HEK293 (cell line): Measurements from ENCODE around the gene HOXC10.

Source experiments
- BCL11B ChIP-seq: fragments of 450-650 bp; formaldehyde crosslinking; IDR thresholded peaks from 2 replicates; pipeline ENCODE4 v1.5.1; 2016; ENCODE audit warnings: low read depth, missing biosample characterization, missing genetic modification characterization
- KLF1 ChIP-seq: fragments of 450-650 bp; formaldehyde crosslinking; IDR thresholded peaks from 2 replicates; pipeline ENCODE4 v1.5.1; 2016; ENCODE audit warnings: missing biosample characterization, missing genetic modification characterization
- KLF8 ChIP-seq: fragments of 450-650 bp; formaldehyde crosslinking; IDR thresholded peaks from 2 replicates; pipeline ENCODE4 v1.5.1; 2016; ENCODE audit warnings: missing biosample characterization, missing genetic modification characterization
- MEIS1 ChIP-seq: sonication (generic); formaldehyde crosslinking; IDR thresholded peaks from 2 replicates; pipeline ENCODE4 v1.8.1; 2022; ENCODE audit warnings: missing genetic modification reagents, mild to moderate bottlenecking, borderline replicate concordance
- MYNN ChIP-seq: fragments of 450-650 bp; formaldehyde crosslinking; IDR thresholded peaks from 2 replicates; pipeline ENCODE4 v1.5.1; 2016; ENCODE audit warnings: missing biosample characterization, missing genetic modification characterization, borderline replicate concordance
- SETDB1 ChIP-seq: IDR thresholded peaks from one replicate; pipeline ENCODE4 v1.6.1; 2017; ENCODE audit warnings: mild to moderate bottlenecking, low read length, moderate library complexity, mixed read lengths; ENCODE audit not compliant: insufficient read length
- SP3 ChIP-seq: fragments of 450-650 bp; formaldehyde crosslinking; IDR thresholded peaks from 2 replicates; pipeline ENCODE4 v1.5.1; 2016; ENCODE audit warnings: missing biosample characterization, missing genetic modification characterization
- SP7 ChIP-seq: fragments of 450-650 bp; formaldehyde crosslinking; IDR thresholded peaks from 2 replicates; pipeline ENCODE4 v1.5.1; 2016; ENCODE audit warnings: missing biosample characterization, missing genetic modification characterization
- ZBTB48 ChIP-seq: fragments of 450-650 bp; formaldehyde crosslinking; IDR thresholded peaks from 2 replicates; pipeline ENCODE4 v1.5.1; 2016; ENCODE audit warnings: missing biosample characterization, missing genetic modification characterization
- ZEB2 ChIP-seq: fragments of 450-650 bp; formaldehyde crosslinking; IDR thresholded peaks from 2 replicates; pipeline ENCODE4 v1.5.1; 2016; ENCODE audit warnings: missing biosample characterization, missing genetic modification characterization
- ZNF138 ChIP-seq: fragments of 450-650 bp; formaldehyde crosslinking; IDR thresholded peaks from 2 replicates; pipeline ENCODE4 v1.5.1; 2016; ENCODE audit warnings: missing biosample characterization, missing genetic modification characterization, borderline replicate concordance
- ZNF140 ChIP-seq: fragments of 450-650 bp; formaldehyde crosslinking; IDR thresholded peaks from 2 replicates; pipeline ENCODE4 v1.5.1; 2016; ENCODE audit warnings: missing biosample characterization, missing genetic modification characterization
- ZNF155 ChIP-seq: fragments of 450-650 bp; formaldehyde crosslinking; IDR thresholded peaks from 2 replicates; pipeline ENCODE4 v1.5.1; 2016; ENCODE audit warnings: missing biosample characterization, missing genetic modification characterization
- ZNF202 ChIP-seq: fragments of 450-650 bp; formaldehyde crosslinking; IDR thresholded peaks from 2 replicates; pipeline ENCODE4 v1.5.1; 2016; ENCODE audit warnings: missing biosample characterization, missing genetic modification characterization, borderline replicate concordance
- ZNF223 ChIP-seq: fragments of 450-650 bp; formaldehyde crosslinking; IDR thresholded peaks from 2 replicates; pipeline ENCODE4 v1.5.1; 2016; ENCODE audit warnings: missing biosample characterization, missing genetic modification characterization
- ZNF274 ChIP-seq, 2 experiments: fragments of 200-500 bp in 1 of 2; fragments of 450-650 bp in 1 of 2; sonication (Bioruptor generic) in 1 of 2; formaldehyde crosslinking in 1 of 2; IDR thresholded peaks; 2 replicates each; pipeline versions ENCODE4 v1.5.1 to v1.6.1; 2014 to 2016; ENCODE audit warnings: borderline replicate concordance in 1 of 2, inconsistent platforms in 1 of 2, low read length in 1 of 2, missing biosample characterization in 1 of 2, missing genetic modification characterization in 1 of 2
- ZNF311 ChIP-seq: fragments of 450-650 bp; formaldehyde crosslinking; IDR thresholded peaks from 2 replicates; pipeline ENCODE4 v1.5.1; 2017; ENCODE audit warnings: missing biosample characterization, missing genetic modification characterization, borderline replicate concordance
- ZNF341 ChIP-seq: fragments of 450-650 bp; formaldehyde crosslinking; IDR thresholded peaks from 2 replicates; pipeline ENCODE4; 2016; ENCODE audit warnings: low read depth, missing biosample characterization, missing genetic modification characterization
- ZNF394 ChIP-seq: fragments of 450-650 bp; formaldehyde crosslinking; IDR thresholded peaks from 2 replicates; pipeline ENCODE4 v1.5.1; 2016; ENCODE audit warnings: missing biosample characterization, missing genetic modification characterization, mild to moderate bottlenecking, moderate library complexity, borderline replicate concordance
- ZNF426 ChIP-seq: fragments of 450-650 bp; formaldehyde crosslinking; IDR thresholded peaks from 2 replicates; pipeline ENCODE4 v1.5.1; 2017; ENCODE audit warnings: missing biosample characterization, missing genetic modification characterization, mild to moderate bottlenecking, inconsistent platforms, moderate library complexity
- ZNF473 ChIP-seq: fragments of 450-650 bp; formaldehyde crosslinking; IDR thresholded peaks from 2 replicates; pipeline ENCODE4 v1.5.1; 2017; ENCODE audit warnings: missing biosample characterization, missing genetic modification characterization
- ZNF514 ChIP-seq: fragments of 450-650 bp; formaldehyde crosslinking; IDR thresholded peaks from 2 replicates; pipeline ENCODE4 v1.5.1; 2016; ENCODE audit warnings: missing biosample characterization, missing genetic modification characterization
- ZNF560 ChIP-seq: fragments of 450-650 bp; formaldehyde crosslinking; IDR thresholded peaks from 2 replicates; pipeline ENCODE4 v1.5.1; 2017; ENCODE audit warnings: missing biosample characterization, missing genetic modification characterization, borderline replicate concordance
- ZNF585B ChIP-seq: fragments of 450-650 bp; formaldehyde crosslinking; IDR thresholded peaks from 2 replicates; pipeline ENCODE4 v1.5.1; 2016; ENCODE audit warnings: missing biosample characterization, missing genetic modification characterization
- ZNF629 ChIP-seq: fragments of 450-650 bp; formaldehyde crosslinking; IDR thresholded peaks from 2 replicates; pipeline ENCODE4 v1.5.1; 2017; ENCODE audit warnings: missing biosample characterization, missing genetic modification characterization
- ZNF830 ChIP-seq: fragments of 450-650 bp; IDR thresholded peaks from 2 replicates; pipeline ENCODE4 v1.5.0; 2018; ENCODE audit warnings: missing biosample characterization, missing genetic modification characterization, low read depth, mild to moderate bottlenecking, moderate library complexity
- ZNF837 ChIP-seq: fragments of 450-650 bp; formaldehyde crosslinking; IDR thresholded peaks from 2 replicates; pipeline ENCODE4 v1.5.1; 2016; ENCODE audit warnings: missing biosample characterization, missing genetic modification characterization
- TF ChIP-seq, protein P1 (sequence below): fragments of 450-650 bp; formaldehyde crosslinking; IDR thresholded peaks from 2 replicates; pipeline ENCODE4 v1.5.1; 2016; ENCODE audit warnings: missing biosample characterization, missing genetic modification characterization
- TF ChIP-seq, protein P2 (sequence below): fragments of 450-650 bp; formaldehyde crosslinking; IDR thresholded peaks from 2 replicates; pipeline ENCODE4 v1.5.1; 2016; ENCODE audit warnings: missing biosample characterization, missing genetic modification characterization
- TF ChIP-seq, protein P3 (sequence below): fragments of 450-650 bp; formaldehyde crosslinking; IDR thresholded peaks from 2 replicates; pipeline ENCODE4; 2016; ENCODE audit warnings: missing biosample characterization, missing genetic modification characterization
- TF ChIP-seq, protein P4 (sequence below): fragments of 450-650 bp; formaldehyde crosslinking; IDR thresholded peaks from 2 replicates; pipeline ENCODE4 v1.5.1; 2016; ENCODE audit warnings: missing biosample characterization, missing genetic modification characterization

HOXC10 gene

DNA sequence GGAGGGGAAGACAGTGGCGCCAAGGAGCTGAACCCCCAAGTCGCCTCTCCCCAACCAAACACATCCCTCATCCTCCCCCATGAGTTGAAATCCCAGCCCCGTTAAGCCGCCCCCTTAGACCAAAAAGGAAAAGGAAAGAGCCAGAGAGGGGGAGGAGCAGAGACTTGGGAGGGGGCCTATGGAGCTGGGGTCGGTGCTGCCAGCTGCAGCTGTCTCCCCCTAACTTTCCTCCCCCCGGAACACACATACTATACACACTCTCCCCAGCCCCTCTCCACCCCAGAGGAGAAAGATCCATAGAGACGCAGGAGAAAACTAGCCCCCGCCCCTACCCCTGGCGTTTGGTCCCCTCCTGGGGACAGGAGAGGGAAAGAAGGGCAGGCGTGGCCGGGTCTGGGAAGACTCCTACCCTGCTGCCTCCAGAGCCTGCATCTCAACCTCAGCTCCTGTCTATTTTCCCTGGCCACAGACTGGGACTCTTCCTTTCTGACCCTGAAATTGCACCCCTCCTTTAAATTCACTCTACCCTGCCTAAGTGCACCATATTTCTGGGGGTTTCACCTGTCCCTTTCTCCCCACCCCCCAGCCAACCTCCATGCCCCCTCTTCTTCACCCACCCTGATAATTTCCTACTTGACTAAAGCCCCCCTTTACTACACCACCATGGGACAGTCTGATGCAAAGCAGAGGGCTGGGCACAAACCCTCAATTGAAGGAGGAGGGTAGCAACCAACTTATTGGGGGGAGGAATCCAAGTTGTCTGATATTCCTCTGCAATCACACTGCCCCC is 13.4 kb downstream of the HOXC10 start (continued):
- TF ChIP-seq, protein P1, sequence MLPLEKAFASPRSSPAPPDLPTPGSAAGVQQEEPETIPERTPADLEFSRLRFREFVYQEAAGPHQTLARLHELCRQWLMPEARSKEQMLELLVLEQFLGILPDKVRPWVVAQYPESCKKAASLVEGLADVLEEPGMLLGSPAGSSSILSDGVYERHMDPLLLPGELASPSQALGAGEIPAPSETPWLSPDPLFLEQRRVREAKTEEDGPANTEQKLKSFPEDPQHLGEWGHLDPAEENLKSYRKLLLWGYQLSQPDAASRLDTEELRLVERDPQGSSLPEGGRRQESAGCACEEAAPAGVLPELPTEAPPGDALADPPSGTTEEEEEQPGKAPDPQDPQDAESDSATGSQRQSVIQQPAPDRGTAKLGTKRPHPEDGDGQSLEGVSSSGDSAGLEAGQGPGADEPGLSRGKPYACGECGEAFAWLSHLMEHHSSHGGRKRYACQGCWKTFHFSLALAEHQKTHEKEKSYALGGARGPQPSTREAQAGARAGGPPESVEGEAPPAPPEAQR (tag by site-specific recombination) = no peak
- TF ChIP-seq ZNF202 (tag by site-specific recombination) (no peak), SP7 (tag by site-specific recombination) (no peak), ZEB2 (tag by site-specific recombination) (no peak), KLF1 (no peak), ZNF837 (tag by site-specific recombination) (no peak), ZNF138 (no peak), MEIS1 (CRISPR knock-in tag) (no peak), ZNF585B (tag by site-specific recombination) (no peak), ZBTB48 (tag by site-specific recombination) (peak; percentile 45; the same call in 1 of the 2 replicates), ZNF426 (tag by site-specific recombination) (no peak), ZNF394 (tag by site-specific recombination) (no peak), SP3 (tag by site-specific recombination) (peak; percentile 61), ZNF629 (tag by site-specific recombination) (no peak), BCL11B (tag by site-specific recombination) (no peak), ZNF514 (no peak), ZNF274 (IDR thresholded peaks at IDR 0.05; ENCODE audit: low read length) (no peak), ZNF274 (tag by site-specific recombination; IDR thresholded peaks at IDR 0.05; ENCODE audit: borderline replicate concordance) (no peak), ZNF830 (tag by site-specific recombination) (no peak), ZNF140 (tag by site-specific recombination) (no peak), SETDB1 (no peak), KLF8 (tag by site-specific recombination) (no peak), ZNF155 (no peak), ZNF473 (tag by site-specific recombination) (no peak), ZNF341 (tag by site-specific recombination) (peak; percentile 17; the same call in 1 of the 2 replicates), ZNF223 (tag by site-specific recombination) (no peak), MYNN (tag by site-specific recombination) (no peak), ZNF560 (tag by site-specific recombination) (no peak), ZNF311 (tag by site-specific recombination) (no peak)
- TF ChIP-seq, protein P2, sequence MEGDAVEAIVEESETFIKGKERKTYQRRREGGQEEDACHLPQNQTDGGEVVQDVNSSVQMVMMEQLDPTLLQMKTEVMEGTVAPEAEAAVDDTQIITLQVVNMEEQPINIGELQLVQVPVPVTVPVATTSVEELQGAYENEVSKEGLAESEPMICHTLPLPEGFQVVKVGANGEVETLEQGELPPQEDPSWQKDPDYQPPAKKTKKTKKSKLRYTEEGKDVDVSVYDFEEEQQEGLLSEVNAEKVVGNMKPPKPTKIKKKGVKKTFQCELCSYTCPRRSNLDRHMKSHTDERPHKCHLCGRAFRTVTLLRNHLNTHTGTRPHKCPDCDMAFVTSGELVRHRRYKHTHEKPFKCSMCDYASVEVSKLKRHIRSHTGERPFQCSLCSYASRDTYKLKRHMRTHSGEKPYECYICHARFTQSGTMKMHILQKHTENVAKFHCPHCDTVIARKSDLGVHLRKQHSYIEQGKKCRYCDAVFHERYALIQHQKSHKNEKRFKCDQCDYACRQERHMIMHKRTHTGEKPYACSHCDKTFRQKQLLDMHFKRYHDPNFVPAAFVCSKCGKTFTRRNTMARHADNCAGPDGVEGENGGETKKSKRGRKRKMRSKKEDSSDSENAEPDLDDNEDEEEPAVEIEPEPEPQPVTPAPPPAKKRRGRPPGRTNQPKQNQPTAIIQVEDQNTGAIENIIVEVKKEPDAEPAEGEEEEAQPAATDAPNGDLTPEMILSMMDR (tag by site-specific recombination) = 0 out of 2 replicates have a peak, but pooled peaks have one; percentile 53
- TF ChIP-seq, protein P3, sequence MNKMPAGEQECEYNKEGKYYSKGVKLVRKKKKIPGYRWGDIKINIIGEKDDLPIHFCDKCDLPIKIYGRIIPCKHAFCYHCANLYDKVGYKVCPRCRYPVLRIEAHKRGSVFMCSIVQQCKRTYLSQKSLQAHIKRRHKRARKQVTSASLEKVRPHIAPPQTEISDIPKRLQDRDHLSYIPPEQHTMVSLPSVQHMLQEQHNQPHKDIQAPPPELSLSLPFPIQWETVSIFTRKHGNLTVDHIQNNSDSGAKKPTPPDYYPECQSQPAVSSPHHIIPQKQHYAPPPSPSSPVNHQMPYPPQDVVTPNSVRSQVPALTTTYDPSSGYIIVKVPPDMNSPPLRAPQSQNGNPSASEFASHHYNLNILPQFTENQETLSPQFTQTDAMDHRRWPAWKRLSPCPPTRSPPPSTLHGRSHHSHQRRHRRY (tag by site-specific recombination) = no peak
- TF ChIP-seq, protein P4, sequence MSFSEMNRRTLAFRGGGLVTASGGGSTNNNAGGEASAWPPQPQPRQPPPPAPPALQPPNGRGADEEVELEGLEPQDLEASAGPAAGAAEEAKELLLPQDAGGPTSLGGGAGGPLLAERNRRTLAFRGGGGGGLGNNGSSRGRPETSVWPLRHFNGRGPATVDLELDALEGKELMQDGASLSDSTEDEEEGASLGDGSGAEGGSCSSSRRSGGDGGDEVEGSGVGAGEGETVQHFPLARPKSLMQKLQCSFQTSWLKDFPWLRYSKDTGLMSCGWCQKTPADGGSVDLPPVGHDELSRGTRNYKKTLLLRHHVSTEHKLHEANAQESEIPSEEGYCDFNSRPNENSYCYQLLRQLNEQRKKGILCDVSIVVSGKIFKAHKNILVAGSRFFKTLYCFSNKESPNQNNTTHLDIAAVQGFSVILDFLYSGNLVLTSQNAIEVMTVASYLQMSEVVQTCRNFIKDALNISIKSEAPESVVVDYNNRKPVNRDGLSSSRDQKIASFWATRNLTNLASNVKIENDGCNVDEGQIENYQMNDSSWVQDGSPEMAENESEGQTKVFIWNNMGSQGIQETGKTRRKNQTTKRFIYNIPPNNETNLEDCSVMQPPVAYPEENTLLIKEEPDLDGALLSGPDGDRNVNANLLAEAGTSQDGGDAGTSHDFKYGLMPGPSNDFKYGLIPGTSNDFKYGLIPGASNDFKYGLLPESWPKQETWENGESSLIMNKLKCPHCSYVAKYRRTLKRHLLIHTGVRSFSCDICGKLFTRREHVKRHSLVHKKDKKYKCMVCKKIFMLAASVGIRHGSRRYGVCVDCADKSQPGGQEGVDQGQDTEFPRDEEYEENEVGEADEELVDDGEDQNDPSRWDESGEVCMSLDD = 0 out of 2 replicates have a peak, but pooled peaks have one; percentile 22
